Measurements from ENCODE around the gene SLC10A1. TPM values are rescaled to one million over a fixed set of nuclear protein-coding genes. Genes with fewer than 3 reads are reported as not detected.

The SLC10A1 gene
- total and polyA plus RNA-seq, 8 donors = 0.14 to 0.40 (median 0.22) TPM; not detected in 2

- no peak for DNase-seq
- TF ChIP-seq, protein P1, sequence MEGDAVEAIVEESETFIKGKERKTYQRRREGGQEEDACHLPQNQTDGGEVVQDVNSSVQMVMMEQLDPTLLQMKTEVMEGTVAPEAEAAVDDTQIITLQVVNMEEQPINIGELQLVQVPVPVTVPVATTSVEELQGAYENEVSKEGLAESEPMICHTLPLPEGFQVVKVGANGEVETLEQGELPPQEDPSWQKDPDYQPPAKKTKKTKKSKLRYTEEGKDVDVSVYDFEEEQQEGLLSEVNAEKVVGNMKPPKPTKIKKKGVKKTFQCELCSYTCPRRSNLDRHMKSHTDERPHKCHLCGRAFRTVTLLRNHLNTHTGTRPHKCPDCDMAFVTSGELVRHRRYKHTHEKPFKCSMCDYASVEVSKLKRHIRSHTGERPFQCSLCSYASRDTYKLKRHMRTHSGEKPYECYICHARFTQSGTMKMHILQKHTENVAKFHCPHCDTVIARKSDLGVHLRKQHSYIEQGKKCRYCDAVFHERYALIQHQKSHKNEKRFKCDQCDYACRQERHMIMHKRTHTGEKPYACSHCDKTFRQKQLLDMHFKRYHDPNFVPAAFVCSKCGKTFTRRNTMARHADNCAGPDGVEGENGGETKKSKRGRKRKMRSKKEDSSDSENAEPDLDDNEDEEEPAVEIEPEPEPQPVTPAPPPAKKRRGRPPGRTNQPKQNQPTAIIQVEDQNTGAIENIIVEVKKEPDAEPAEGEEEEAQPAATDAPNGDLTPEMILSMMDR (IDR thresholded peaks at IDR 0.05) = no peak
- ATAC-seq = no peak
Measured at GRCh38 chr14:69794791-69795190, 2.2 kb downstream of the SLC10A1 start.

DNA sequence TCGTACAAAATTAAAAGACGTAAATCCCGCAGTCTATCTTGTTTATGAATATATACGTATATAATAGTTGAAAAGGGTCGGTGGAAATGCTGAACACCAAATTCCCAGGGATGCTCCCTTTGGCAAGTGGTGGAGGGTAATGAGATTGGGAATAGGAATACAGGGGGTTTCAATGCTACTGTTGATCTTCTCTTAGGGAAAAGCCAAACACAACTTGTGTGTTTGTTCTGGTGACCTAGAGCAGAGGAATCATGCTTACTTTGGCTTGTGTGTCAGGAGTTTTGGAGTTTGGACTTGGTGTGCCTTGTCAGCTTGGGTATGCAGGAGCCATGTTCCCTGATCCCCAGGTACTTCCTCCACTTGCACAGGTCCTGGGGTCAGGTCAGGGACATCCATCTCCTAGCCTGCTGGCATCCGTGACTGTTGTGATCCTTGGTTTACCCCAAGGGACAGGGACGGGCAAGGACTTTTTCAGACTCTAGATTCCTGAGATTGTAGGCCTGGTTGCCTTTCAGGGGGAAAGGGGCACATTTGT is 4.1 kb downstream of the SLC10A1 start:
- TF ChIP-seq, protein P1 (IDR thresholded peaks at IDR 0.05) = no peak
- no peak for ATAC-seq

More at GRCh38 chr14:69794791-69795190, 2.2 kb downstream of the SLC10A1 start:
- no peaks in the 10 kb centered on the region for H3K36me3 ChIP-seq
- H3K9me3 ChIP-seq = no peaks in the 10 kb centered on the region
- H3K27me3 ChIP-seq = no peaks in the 10 kb centered on the region
- H3K27ac ChIP-seq = no peak overlapping the region
- no peak overlapping the region for H3K4me3 ChIP-seq
- intact Hi-C loops (cut with DNase I) = no loop called here
- peaks cover 0 to 10% of the 10 kb centered on the region in 2 donors for H3K4me1 ChIP-seq

GRCh38 chr14:69789118-69789640 is 7.9 kb downstream of the SLC10A1 start:
- DNase-seq (no peak), ATAC-seq (no peak)
- intact Hi-C loops (cut with DNase I) = no loop called here
- Histone ChIP-seq H3K27me3 (no peaks in the 10 kb centered on the region), H3K4me3 (no peak overlapping the region), H3K27ac (no peak overlapping the region), H3K36me3 (peaks cover 0 to 10% of the 10 kb centered on the region in 2 donors), H3K4me1 (no peaks in the 10 kb centered on the region), H3K9me3 (no peaks in the 10 kb centered on the region)
- TF ChIP-seq, protein P1 (IDR thresholded peaks at IDR 0.05) = no peak

More for the DNA sequence above, 4.1 kb downstream of the SLC10A1 start:
- no peak overlapping the region for H3K27ac ChIP-seq
- no peak overlapping the region for H3K4me3 ChIP-seq
- H3K4me1 ChIP-seq = peaks cover 0 to 10% of the 10 kb centered on the region in 2 donors
- intact Hi-C loops (cut with DNase I) = no loop called here
- H3K27me3 ChIP-seq = no peaks in the 10 kb centered on the region
- DNase-seq = no peak
- no peaks in the 10 kb centered on the region for H3K36me3 ChIP-seq
- no peaks in the 10 kb centered on the region for H3K9me3 ChIP-seq

- no peak for DNase-seq
- no peak for ATAC-seq
- no peaks in the 10 kb centered on the region for H3K9me3 ChIP-seq
Measured at GRCh38 chr14:69786603-69787002, 10.4 kb downstream of the SLC10A1 start.

GRCh38 chr14:69784942-69785341 is 12.1 kb downstream of the SLC10A1 start:
- Histone ChIP-seq H3K27me3 (no peaks in the 10 kb centered on the region), H3K36me3 (peaks cover 0 to 35% of the 10 kb centered on the region in 2 donors), H3K9me3 (no peaks in the 10 kb centered on the region), H3K4me3 (no peak overlapping the region), H3K4me1 (no peaks in the 10 kb centered on the region), H3K27ac (no peak overlapping the region)
- TF ChIP-seq, protein P1 (IDR thresholded peaks at IDR 0.05) = no peak
- intact Hi-C loops (cut with DNase I) = no loop called here
- ATAC-seq (no peak), DNase-seq (no peak)

More at GRCh38 chr14:69786603-69787002, 10.4 kb downstream of the SLC10A1 start:
- Histone ChIP-seq H3K27me3 (no peaks in the 10 kb centered on the region), H3K36me3 (peaks cover 0 to 18% of the 10 kb centered on the region in 2 donors), H3K27ac (no peak overlapping the region), H3K4me3 (no peak overlapping the region), H3K4me1 (no peaks in the 10 kb centered on the region)
- intact Hi-C loops (cut with DNase I) = no loop called here
- TF ChIP-seq, protein P1 (IDR thresholded peaks at IDR 0.05) = no peak

All from left lung (tissue), 10 donors.